HT-29 (cell line): ENCODE data around the gene HVCN1. TPM values are rescaled to one million over a fixed set of nuclear protein-coding genes. Genes with fewer than 3 reads are reported as not detected.
"Not testable (repeated sequence)": the region's sequence is repeated elsewhere in the genome, so short reads cannot be mapped to it uniquely, and the experiment has no call there.

Experiments used
- DNase-seq: peaks from one replicate; pipeline ENCODE4 v3.0.0-alpha.2; 2015; ENCODE audit warnings: low spot score
- total RNA-seq: library from RNA; depleted of rRNA; stranded (reverse); fragments of >200 nt; shearing (Covaris generic); gene quantifications from 2 replicates; pipeline ENCODE4 v1.2.3, GENCODE V29; 2014; rRNA removed

The HVCN1 gene, protein sequence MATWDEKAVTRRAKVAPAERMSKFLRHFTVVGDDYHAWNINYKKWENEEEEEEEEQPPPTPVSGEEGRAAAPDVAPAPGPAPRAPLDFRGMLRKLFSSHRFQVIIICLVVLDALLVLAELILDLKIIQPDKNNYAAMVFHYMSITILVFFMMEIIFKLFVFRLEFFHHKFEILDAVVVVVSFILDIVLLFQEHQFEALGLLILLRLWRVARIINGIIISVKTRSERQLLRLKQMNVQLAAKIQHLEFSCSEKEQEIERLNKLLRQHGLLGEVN
- not detected in 2 replicates for total RNA-seq

DNA sequence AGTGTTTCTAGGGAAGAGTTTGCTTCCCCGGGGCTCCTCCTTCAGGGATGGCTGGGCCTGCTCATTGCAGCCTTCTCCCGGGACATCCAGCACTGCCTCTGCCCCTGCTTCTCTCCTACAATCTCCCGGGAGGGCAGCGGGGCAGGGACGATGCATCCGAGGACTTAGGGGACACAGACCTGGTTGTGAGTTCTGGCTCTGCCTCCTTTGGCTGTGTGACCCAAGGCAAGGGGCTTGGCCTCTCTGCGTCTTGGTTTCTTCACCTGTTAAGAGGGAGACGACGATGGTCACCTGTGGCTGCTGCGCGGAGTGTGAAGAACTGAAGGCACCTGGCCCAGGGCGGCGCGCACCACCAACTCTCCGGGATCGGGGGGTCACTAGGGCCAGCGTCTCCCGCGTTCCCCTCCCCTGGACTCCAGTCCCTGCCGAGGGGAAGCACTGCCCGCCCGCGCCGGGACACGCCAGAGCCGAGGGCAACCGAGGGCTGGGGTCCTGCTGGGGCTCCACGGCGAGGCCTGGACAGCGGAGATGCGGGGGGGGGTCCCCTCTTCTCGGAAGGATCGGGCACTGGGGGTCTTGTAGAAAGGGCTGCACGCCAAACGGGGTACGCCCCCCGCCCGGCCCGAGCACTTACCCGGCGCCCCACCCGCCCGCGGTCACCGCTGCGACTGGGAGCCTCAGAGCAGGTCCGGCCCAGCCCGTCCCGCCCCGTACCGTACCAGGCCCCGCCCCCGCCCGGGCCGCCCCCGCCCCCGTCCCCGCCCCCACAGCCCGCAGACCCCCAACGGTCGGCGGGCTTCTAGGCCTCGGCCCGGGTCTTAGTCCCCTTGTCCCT lies at the start of gene HVCN1:
TSS of gene HVCN1 (minus strand) at position 670 of the 835 bp plus-strand sequence. CDS start 5,870 bp downstream, outside the sequence.
- no peak for DNase-seq

DNA sequence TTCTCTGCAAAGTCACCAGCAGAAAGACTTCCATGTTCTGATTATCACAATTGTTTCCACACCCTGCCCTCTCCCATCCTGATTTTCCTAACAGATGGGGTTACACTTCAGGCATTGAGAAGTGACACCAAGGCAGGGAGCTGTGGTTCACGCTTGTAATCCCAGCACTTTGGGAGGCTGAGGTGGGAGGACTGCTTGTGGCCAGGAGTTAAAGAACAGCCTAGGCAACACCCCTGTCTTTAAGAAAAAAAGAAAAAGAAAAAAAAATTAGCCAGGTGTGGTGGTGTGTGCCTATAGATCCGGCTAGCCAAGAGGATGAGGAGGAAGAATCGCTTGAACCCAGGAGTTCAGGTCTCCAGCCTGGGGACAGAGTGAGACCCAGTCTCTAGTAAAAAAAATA lies 48.6 kb upstream of the HVCN1 start:
- DNase-seq: no peak

DNA sequence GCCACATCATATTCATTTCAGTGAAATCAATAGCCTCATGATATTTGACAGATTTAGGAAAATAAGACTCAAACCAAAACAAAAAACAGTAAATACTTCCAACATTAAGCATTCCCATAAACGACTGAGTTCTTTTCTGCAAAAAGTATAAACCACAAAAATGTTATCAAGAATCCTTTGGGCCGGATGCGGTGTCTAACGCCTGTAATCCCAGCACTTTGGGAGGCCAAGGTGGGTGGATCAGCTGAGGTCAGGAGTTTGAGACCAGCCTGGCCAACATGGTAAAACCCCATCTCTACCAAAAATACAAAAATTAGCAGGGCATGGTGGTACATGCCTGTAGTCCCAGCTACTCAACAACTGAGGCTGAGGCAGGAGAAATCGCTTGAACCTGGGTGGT lies 48.1 kb upstream of the HVCN1 start:
- DNase-seq: not testable (repeated sequence)

DNA sequence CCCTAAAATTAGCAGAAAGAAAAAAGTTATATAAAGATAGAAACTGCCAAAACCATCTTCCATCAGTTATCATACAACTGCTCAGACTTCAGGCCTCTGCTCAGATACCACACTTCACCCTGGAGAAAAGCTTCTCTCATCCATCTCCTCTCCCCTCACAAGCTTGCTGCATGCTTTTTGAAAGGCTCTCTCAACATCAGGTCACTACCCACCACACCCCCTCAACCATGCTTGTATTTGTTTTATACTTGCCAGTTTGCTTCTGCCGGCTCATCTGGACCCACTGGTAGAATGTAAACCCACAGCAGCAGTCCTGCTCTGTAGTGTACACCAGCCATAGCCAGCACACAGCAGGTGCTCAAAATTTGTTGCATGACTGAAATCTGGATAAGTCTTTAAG lies 45.0 kb upstream of the HVCN1 start:
- DNase-seq: no peak

DNA sequence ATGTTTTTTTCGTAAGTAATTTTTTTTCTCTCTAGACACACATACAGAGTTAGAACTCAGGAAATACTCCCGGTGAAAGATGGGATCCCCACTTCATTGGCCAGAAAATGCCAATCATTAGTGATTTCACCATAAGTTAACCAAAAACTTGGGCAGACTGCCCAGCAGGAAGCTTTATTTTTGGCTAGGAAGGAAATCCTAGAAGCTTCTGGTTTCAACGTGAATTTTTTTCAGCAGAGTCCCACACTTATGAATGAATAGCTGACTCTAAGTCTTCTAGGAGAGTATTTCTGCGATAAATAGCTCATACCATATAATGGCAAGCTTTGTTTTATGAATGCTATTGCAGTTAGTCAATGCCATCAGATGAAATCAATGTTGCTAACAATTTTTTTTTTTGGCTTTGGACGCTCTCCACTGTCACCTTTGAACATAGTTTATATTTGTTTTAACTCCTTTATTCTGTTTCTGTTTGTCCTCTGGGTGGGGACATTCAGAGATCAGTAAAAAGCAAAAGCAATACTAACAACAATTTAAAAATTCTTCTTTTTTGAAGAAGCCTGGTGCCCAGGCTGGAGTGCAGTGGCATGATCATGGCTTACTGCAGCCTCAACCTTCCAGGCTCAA lies 44.3 kb upstream of the HVCN1 start:
- DNase-seq: no peak

DNA sequence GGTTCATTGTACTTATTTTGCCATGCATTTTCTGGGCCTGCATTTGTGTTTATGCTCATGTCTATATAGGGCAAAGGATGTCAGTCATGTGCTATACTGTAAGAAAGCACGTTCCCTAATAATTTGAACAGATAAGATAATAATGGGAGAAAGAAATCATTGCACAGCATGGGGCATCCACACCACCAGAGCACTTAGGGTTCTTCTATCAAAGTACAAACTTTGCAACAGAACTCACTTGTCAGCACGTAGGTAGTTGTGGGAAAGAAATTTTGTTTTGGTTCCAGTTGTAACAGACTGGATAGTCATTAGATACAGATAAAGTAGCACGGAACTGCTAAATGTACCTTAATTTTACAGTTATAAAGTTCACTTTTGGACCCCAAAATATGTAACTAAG lies 43.7 kb upstream of the HVCN1 start:
- no peak for DNase-seq

DNA sequence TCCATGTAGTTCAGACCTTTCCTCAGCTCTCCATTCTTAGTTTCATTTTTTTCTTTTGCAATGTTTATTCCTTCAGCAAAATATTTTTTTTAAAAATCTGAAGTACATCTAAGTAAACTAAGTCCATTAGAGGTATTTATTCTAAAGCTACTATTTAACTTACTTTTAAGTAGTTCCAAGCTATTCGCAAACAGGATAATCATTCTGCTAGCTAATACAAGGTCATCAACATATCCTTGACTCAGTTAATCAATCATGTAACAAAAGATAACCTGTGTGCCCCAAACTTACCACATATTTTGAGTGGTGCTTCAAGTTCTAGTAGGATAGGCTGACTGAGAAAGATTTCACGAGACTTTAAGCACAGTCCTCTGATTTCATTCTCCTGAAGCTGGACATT lies 42.6 kb upstream of the HVCN1 start:
- DNase-seq: no peak

DNA sequence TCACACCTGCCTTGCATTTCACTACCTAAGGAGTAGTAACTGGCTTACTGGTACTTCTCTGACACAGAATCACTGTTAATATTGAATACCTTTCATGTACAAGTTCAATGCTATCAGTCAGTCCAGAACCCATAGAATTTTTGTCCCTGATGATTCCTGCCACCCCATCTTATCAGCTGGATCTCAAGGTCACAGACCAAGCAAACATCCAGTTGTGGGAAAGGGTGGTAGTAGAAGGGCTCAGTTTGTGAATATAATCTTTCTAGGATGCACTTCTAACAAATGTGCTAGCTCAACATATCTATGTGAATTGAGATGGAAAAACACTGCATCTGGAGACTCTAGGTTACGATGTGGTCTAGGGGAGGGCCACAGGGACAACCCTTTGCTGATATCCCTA lies 39.7 kb upstream of the HVCN1 start:
- no peak for DNase-seq

DNA sequence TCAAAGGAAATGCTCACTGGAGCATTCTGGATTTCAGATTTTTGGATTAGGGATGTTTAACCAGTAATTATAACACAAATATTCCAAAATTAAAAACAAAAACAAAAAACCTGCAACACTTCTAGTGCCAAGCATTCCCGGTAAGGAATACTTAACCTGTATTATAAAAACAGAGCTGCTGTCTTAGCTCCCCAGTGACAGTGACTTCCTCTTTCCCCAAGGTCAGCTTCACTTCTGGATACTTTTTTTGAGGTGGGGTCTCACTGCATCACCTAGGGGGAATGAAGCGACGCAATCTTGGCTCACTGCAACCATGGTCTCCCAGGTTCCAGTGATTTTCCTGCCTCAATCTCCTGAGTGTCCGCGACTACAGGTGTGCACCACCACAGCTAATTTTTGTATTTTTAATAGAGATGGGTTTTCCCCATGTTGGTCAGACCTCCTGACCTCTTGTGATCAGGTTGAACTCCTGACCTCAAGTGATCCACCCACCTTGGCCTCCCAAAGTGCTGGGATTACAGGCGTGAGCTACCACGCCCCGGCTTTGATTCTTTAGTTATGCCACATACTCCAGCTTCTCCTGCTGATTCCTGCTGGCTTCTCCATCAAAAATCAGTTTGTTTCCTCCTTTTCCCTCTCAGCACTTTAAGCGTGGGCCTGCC lies 37.9 kb upstream of the HVCN1 start:
- no peak for DNase-seq

DNA sequence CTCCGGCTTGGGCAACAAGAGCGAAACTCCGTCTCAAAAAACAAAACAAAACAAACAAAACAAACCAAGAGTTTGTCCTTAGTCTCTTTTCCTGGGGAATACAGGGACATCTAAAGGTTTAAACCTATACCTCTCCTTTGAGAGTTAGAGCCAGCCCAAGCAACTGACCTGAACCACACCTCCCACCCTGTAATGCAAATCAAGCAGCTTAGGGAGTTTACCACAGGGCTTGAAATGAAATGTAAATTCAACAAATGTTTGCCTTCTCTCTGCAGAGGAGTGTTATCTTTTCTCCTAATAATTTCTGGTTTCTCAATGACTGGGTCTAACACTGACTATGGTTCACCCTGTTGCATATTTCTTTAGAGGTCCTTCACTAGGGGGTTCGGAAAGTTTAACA lies 37.1 kb upstream of the HVCN1 start:
- DNase-seq: no peak

DNA sequence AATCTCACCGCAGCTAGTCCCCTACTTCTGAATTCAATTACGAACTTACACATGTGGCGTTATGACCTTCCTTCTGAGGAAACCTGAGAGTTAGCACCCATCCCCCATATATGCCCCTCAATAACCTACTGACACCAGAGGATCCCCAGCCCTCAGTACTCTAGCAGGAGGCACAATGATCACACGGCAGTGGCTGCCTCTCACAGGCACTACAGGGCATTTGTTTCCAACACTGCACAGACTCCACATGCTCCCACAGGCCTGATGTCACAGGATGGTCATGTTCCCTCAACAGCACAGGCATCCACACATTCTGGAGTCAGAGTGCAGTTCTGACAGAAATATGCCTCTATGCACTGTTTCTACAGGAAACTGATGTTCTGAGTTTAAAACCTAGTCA lies 36.4 kb upstream of the HVCN1 start:
- DNase-seq: no peak

DNA sequence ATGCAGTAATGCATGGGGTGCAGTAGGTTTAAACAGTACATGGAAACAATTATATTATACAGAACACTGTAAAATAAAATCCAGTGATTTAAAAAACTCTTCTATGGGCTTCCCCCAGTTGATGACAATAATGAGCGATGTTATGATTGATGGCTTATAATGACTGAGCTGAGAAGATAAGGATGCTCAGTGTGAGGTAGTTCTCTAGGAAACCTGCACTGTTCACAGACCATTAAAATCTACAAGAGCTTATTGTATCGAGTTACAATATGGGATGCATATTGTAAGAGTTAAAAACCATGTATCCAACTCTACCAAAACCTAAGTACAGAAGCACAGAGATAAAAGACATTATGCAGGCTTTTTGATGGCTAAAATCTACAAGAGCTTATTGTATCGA lies 34.0 kb upstream of the HVCN1 start:
- not testable (repeated sequence) for DNase-seq

DNA sequence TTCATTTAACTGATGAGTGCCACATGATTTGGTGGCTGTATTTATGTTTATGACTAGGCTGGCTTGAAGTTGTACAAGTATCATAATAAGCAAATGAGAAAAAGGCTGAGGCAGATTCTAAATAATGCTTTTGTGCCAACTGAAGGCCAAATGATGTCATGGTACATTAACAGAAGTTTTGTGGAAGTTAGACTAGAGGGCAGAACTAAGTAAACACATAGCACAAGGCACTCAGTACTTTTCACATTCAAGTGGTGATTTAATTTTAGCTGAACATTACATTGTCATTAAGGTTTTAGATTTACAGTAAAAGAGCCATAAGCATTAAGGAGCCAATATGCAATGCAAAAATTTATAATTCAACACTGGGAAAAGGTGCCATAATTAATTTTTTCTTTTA lies 32.7 kb upstream of the HVCN1 start:
- DNase-seq: no peak

DNA sequence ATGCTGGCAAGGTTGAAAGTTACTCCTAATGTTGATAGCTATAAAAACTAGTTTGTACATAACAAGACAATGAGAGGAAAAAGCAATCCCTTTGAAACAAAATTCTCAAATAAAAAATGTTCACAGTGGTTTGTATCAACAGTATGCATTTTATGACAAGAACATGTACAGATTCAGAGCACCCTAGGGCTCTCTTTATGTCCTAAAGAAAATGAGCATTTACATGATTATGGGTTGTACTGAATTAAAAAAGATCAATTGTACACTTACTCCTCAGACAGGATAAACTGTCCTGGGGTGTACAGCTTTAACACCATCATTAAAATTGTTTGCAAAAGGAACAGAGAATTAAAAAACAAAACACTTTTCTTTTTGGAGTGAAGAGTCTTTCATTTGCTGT lies 31.6 kb upstream of the HVCN1 start:
- no peak for DNase-seq

DNA sequence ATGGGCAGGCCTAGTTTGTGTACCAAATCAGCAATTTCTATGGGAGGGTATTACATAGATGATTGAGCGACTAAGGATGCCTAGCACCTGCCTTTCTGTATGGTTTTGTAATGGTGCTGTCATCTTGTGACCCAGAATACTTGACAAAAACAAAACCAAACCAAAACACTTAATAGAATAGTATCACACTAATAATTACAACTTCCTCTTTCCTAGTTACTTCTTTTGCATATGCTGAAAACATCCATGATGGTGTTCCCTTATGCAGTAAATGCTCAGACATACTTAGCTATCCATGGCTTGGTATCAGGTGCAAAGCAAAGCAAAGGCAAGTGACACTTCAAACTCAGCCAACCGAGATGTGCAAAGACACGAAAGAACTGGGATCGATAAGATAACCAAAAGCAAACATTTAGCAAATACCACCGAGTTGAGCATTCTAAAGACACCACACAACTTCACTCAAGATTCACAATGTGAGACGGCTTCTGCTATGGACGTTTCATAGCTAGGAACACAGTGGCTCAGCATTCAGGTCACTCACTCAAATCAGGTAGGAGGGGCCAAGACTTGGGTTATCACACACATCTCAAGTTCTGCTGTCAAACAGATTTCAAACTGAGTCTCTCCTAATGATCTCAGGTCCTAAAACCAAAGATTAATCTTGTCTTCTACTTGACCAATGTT lies 29.4 kb upstream of the HVCN1 start:
- no peak for DNase-seq

DNA sequence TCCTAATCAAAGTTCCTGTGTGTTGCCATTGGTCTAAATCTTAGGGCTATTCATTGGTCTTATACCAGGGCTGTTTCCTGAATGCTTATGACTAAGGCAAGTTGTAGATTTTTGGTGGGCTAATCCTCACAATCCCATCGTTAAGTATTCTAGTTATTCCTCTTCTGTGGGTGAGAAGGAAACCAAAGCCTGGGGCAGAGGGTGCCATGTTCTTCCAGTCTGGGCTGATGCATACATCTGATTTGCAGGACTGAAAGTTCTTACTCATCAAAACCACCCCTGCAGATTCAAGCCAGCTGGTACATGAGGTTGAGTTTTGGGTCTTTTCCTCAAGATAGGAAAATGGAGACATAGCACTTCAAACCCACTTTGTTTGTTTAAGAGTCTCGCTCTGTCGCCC lies 28.1 kb upstream of the HVCN1 start:
- DNase-seq: no peak

DNA sequence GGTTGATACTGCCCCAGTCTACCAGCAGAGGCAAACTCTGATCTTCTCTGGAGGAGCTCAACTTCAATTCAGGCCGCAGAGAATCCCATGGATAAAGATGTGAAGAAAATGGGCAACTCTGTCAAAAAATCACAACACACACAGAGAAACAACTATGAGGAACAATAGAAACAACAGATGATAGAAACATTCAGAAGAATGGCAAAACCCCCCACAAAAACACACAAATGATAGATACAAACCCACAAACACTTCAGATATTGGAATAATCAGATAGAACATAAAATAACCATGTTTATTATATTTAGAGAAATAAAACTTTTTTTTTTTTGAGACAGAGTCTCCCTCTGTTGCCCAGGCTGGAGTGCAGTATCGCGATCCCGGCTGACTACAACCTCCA lies 20.0 kb upstream of the HVCN1 start:
- no peak for DNase-seq

DNA sequence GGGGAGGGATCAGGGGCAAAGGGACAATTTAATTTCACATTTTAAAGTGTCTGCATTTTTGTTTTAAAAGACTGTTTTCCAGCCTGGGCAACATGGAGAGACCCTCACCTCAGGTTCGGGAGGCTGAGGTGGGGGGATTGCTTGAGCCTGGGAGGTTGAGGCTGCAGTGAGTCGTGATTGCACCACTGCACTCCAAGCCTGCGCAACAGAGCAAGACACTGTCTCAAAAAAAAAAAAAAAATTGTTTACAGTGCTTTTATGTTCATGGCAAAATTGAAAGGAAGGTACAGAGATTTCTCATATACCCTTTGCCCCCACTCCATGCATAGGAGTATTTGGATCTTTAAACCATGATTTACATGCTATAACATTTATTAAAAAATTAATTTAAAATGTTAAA lies 16.4 kb upstream of the HVCN1 start:
- DNase-seq: no peak

DNA sequence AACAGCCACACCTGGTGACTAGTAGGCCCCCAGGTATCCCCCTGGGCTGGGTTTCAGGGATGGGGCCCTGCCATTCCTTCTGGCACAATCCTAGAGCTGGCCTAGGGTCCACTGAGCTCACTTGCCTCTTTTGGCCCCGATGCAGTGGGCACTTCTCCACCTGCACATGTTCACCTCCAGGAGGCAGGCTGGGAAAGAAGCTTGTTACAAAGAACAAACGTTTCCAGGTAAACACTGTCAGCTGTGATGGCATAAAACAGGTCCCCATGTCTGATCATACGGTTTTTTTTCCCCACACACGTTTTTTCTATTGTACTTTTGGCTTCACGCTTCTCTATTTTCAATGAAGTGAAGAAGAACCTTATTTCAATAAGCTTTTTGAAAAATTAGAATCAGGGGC lies 15.8 kb upstream of the HVCN1 start:
- DNase-seq: peak; percentile 34

DNA sequence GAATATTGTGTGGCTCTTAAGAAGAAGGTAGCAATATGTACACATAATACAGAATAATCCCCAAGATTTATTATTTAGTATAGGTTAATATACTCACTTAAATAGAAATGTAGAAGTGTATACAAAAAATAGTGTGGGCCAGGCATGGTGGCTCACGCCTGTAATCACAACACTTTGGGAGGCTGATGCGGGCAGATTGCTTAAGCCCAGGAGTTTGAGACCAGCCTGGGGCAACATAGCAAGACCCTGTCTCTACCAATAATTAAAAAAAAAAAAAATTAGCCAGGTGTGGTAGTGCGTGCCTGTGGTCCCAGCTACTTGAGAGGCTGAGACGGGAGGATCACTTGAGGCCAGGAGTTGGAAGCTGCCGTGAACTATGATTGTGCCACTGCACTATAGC lies 15.3 kb upstream of the HVCN1 start:
- DNase-seq: no peak

DNA sequence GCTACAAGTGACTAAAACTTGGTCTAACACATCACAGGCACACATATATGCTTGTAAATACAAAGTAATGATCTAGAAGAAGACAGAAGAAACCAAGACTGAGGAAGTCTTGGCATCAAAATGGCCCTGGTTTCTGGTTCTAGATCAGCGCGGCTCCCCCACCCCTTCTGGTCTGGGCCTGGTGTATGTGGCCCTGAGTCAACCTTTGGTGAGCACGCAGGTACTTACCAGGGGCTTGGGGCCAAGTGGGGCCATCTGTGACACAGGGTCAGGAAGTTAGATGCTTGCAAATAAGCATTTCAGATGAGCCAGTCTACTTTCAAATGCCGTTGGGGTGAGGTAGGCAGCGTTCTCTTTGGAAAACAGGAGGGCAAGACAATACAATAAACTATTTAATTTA lies 13.2 kb upstream of the HVCN1 start:
- no peak for DNase-seq
